GM21447 (cell line): Measurements from ENCODE around the gene TMPRSS11F.

Source experiments
- ATAC-seq: cut with Tn5 transposase; IDR thresholded peaks from one replicate; pipeline ENCODE4 v1.9.1; 2021; ENCODE audit not compliant: unreplicated experiment

TMPRSS11F gene

DNA sequence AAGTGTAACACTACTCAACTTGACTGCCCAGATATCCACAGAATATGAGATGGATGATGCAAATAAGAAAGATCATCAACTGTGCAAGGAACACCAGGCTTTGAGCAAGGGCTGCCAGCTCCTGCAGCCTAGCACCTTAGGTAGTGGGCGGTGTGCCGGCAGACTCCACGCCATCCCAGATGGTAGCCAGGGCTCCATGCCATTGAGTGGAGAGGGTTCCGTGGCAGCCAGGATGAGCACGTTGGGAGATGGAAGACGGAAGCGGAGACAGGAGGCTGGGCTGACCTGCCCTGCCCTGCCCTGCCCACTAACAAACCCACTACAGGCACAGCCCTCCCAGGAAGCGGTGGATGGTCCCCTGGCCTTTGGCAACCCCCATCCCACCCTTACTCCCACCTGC, 51.9 kb downstream of the TMPRSS11F start:
- ATAC-seq = no peak

DNA sequence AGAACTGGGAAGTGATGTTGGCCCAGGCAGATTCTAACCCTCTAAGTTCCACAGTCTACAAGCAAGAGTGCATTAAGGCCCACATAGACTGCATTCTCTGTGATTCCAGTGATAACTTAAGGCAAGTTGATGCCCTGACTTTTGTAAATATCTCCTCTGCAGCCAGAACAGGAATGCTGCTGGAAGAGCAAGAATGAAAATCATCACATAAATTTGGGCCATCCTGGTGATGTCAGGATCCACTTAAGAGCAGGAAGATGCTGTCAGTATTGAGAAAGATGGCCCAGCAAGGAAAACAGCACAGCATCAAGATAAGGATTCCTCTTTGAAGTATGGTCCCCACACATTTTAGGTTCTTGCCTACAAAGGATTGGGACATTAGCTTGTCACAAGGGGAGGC, 52.4 kb downstream of the TMPRSS11F start:
- no peak for ATAC-seq

DNA sequence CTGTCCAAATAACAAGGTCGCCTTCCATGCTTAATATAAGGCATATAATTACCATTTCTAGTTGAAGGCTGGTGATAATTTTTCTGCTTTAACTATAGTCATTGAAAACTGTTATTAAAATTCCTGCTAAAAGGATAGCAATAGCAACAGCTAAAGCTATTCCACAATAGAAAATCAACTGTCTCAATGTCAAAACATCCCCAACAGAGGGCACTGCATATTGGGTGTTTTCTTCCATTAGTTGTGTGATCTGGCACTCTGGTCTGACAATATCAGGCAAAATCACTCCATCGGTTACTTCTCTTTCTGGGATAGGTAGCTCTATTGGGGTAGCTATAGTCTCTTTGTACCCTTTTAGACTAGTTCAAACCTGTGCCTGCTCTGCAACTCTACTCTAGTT, 53.5 kb downstream of the TMPRSS11F start:
- no peak for ATAC-seq

DNA sequence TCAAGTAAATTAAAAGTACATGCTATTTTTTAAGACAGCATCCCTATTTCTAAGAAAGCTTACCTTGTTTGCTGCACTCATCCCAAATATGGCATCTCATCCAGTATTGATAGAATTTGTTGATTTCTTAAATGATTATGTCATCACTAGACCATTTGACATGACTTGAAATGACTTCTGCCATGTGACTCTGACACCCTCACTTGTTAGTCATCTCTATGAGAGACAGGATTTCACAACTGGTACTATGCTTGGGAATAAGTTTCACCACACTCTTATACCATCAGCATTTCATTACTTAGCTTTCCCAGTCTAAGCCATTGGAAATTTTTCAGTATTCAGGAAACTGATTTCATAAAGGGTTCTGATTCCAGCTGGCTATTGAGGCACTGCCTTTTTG, 55.3 kb downstream of the TMPRSS11F start:
- ATAC-seq = no peak

DNA sequence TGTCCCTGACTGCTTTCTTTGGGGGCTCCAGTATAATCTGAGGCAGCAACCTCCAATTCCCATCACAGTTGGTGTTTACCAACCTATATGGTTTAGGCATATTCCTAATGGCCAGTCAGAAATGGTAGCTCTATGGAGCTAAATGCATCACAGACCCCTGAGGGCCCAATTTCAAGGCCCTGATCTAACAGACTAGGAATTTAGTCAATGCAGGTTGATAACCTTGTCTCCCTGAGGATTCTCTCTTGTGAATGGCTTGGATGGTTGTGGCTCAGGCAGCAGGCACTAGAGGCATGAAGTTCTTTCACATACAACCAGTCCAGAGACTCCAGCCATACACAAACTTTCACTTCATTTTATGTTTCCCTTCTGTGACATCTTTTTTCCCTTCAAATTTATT, 59.4 kb downstream of the TMPRSS11F start:
- no peak for ATAC-seq

DNA sequence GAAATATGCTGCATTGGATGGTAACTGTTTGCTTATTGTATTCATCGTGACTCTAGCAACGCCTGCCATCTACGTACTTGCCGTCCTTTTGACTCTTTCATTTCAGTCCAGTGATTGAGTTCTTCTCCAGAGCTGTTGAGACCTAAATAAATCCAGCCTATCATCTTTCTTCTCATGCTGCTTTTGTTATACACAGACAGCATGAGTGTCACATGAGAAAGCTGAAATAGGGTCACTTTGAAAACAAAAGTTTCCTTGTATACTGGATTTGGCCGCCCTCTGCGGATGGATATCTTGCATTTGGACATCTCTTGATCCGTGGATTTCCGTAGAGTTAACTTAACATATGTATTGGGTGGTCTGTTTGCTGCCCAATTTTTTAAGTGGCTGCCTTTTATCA, 67.2 kb downstream of the TMPRSS11F start:
- ATAC-seq = no peak

DNA sequence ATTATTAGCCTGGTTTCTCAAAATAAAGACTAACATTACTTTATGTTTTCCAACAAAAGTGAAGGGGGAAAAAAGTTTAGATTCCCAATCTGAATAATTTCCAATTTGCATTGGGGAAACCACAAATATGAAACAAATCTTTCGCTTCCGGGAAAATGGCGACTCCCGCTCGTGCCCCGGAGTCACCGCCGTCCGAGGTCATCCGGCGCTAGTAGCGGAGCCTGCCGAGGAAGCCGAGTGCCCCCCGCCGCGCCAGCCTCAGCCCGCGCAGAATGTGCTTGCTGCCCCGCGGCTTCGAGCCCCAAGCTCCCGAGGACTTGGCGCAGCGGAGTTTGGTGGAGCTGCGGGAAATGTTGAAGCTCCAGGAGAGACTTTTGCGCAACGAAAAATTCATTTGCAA, 91.4 kb downstream of the TMPRSS11F start:
- no peak for ATAC-seq

DNA sequence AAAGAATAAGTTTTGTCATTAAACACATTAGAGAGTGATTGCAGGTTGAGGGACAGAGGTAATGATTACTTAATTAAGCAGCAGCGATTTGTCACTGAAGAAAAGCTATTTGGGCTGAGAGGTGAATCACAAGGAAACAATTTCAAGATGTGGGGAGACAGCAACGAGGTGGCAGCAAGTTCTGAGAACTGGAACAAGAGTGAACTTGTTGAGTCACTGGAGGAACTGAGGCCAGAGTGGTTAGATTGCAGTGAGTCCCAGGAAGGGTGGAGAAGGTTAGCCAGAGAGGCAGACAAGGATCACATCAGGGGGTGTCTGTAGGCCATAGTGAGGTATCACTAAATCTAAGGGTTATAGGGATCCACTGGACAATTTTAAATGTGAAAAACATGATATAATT, 108.5 kb downstream of the TMPRSS11F start:
- ATAC-seq = no peak

DNA sequence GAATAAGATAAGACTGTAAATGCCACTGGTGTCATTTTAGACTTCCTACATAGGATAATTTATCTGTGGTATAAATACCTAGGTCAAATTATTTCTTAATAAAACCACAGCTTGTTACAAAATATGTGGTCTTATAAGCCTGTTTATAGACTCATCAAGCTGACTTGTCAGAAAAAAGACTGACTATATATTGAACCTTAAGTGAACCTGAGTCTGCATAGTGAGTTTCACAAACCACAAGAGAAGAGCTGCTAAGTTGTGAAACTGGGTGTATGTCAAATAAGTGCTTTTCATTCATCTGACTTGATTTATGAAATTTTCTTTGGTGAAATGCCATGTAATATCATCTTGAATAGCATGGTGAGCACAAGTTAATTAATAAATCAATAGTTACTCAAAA, 118.0 kb downstream of the TMPRSS11F start:
- no peak for ATAC-seq
